Mammary epithelial cell (primary cell): ENCODE results near the gene COL2A1.

ENCODE experiments used
- CTCF ChIP-seq, 2 donors: IDR thresholded peaks in 1 of 2; conservative IDR thresholded peaks in 1 of 2; 2 replicates each; pipeline ENCODE4 v1.5.1; 2011 to 2012; ENCODE audit warnings: inconsistent platforms in 2 of 2, low read length in 2 of 2, mild to moderate bottlenecking in 2 of 2, control low read depth in 1 of 2, low read depth in 1 of 2; ENCODE audit not compliant: insufficient read depth in 1 of 2; ENCODE audit errors: extremely low read depth in 1 of 2
- EZH2 ChIP-seq: IDR thresholded peaks from 2 replicates; pipeline ENCODE4 v1.6.1; 2012; ENCODE audit warnings: low read length, inconsistent platforms, borderline replicate concordance

- TF ChIP-seq CTCF (conservative IDR thresholded peaks at IDR 0.05 in 1 of 2, IDR thresholded peaks at IDR 0.05 in 1 of 2; ENCODE audit: extremely low read depth in 1 of 2, insufficient read depth in 1 of 2, low read depth in 1 of 2, low read length in 2 of 2) (no peak), EZH2 (no peak)
Observed at GRCh38 chr12:48025281-48025680, 21.0 kb upstream of the COL2A1 start.
